Activated CD8-positive, alpha-beta T cell treated with anti-CD3 and anti-CD28 coated beads for 36 hours (primary cell): Measurements from ENCODE around the gene ZNF516. TPM values are rescaled to one million over a fixed set of nuclear protein-coding genes. Genes with fewer than 3 reads are reported as not detected.

Source experiments
- ATAC-seq: fragments of 200-7000 bp; cut with Tn5 transposase; one replicate; pipeline ENCODE4 v1.10.0; 2021; ENCODE audit warnings: mild to moderate bottlenecking, moderate library complexity
- CTCF ChIA-PET: fragments of 350-600 bp; sonication (Branson Sonifier 250); formaldehyde crosslinking; loops from one replicate; lab custom pipeline; 2021; ENCODE audit warnings: antibody characterized with exemption; lab: Charles Lee
- POLR2A ChIA-PET: fragments of 350-600 bp; sonication (Branson Sonifier 250); formaldehyde crosslinking; loops from one replicate; lab custom pipeline; 2021; ENCODE audit warnings: antibody characterized with exemption; lab: Charles Lee
- DNase-seq: peaks from one replicate; pipeline ENCODE4 v3.0.0-alpha.2; 2020
- H3K27ac Mint-ChIP-seq: one replicate; pipeline ENCODE4 v1.8.0; 2021; ENCODE audit warnings: mild to moderate bottlenecking, mixed read lengths
- H3K27me3 Mint-ChIP-seq: one replicate; pipeline ENCODE4 v1.8.0; 2021; ENCODE audit warnings: mixed read lengths
- H3K36me3 Mint-ChIP-seq: one replicate; pipeline ENCODE4 v1.8.0; 2021; ENCODE audit warnings: low read depth, mixed read lengths
- H3K4me1 Mint-ChIP-seq: one replicate; pipeline ENCODE4 v1.8.0; 2021; ENCODE audit warnings: low read depth, mixed read lengths
- H3K4me3 Mint-ChIP-seq: one replicate; pipeline ENCODE4 v1.8.0; 2021; ENCODE audit warnings: mild to moderate bottlenecking, moderate library complexity, mixed read lengths
- H3K9me3 Mint-ChIP-seq: one replicate; pipeline ENCODE4 v1.8.0; 2021; ENCODE audit warnings: mixed read lengths
- CTCF ChIP-seq: fragments of 200-600 bp; IDR thresholded peaks from one replicate; pipeline ENCODE4 v1.8.0; 2022; ENCODE audit warnings: antibody characterized with exemption, mild to moderate bottlenecking
- intact Hi-C: fragments of 100-400 bp; cut with micrococcal nuclease; formaldehyde crosslinking; loops from one replicate; pipeline ENCODE4 v1.10.0; 2022
- total RNA-seq, 2 experiments: library from RNA; stranded (reverse); gene quantifications; one replicate each; pipeline ENCODE4 v1.2.3, GENCODE V29; 2021

ZNF516 gene
- total RNA-seq, 2 experiments from 2014 or later = 7.0 to 10.5 TPM

- ChIA-PET CTCF (interaction anchor here (1.5 kb wide), 1 partner anchor 408 kb away, joined by 3 read pairs; no protein-coding TSS in a partner anchor), POLR2A (no interaction called here)
- no peak for TF ChIP-seq CTCF
- DNase-seq (no peak), ATAC-seq (no peak)
- intact Hi-C loops = no loop called here
- H3K36me3 Mint-ChIP-seq = no peaks in the 10 kb centered on the region
- H3K27me3 Mint-ChIP-seq = no peaks in the 10 kb centered on the region
- no peak overlapping the region for H3K27ac Mint-ChIP-seq
- H3K4me3 Mint-ChIP-seq = no peak overlapping the region
- peaks cover 10% of the 10 kb centered on the region for H3K4me1 Mint-ChIP-seq
- H3K9me3 Mint-ChIP-seq = no peaks in the 10 kb centered on the region
Measured at GRCh38 chr18:76394780-76395476, 100.1 kb downstream of the ZNF516 start.

GRCh38 chr18:76392349-76392748 lies 102.7 kb downstream of the ZNF516 start:
- H3K27ac Mint-ChIP-seq = no peak overlapping the region
- ATAC-seq = no peak

GRCh38 chr18:76391746-76392145 lies 103.3 kb downstream of the ZNF516 start:
- TF ChIP-seq CTCF = no peak
- H3K9me3 Mint-ChIP-seq = no peaks in the 10 kb centered on the region
- H3K27ac Mint-ChIP-seq = no peak overlapping the region
- H3K4me1 Mint-ChIP-seq = peaks cover 12% of the 10 kb centered on the region
- CTCF ChIA-PET = no interaction called here
- intact Hi-C loops = no loop called here
- POLR2A ChIA-PET = no interaction called here
- H3K36me3 Mint-ChIP-seq = peaks cover 2% of the 10 kb centered on the region
- ATAC-seq (no peak), DNase-seq (no peak)
- no peak overlapping the region for H3K4me3 Mint-ChIP-seq
- H3K27me3 Mint-ChIP-seq = peaks cover 4% of the 10 kb centered on the region

More at GRCh38 chr18:76392349-76392748, 102.7 kb downstream of the ZNF516 start:
- H3K27me3 Mint-ChIP-seq = peaks cover 1% of the 10 kb centered on the region
- peaks cover 7% of the 10 kb centered on the region for H3K4me1 Mint-ChIP-seq
- intact Hi-C loops = no loop called here
- H3K9me3 Mint-ChIP-seq = no peaks in the 10 kb centered on the region
- ChIA-PET POLR2A (no interaction called here), CTCF (no interaction called here)
- no peak for DNase-seq
- H3K4me3 Mint-ChIP-seq = no peak overlapping the region
- TF ChIP-seq CTCF = no peak
- peaks cover 2% of the 10 kb centered on the region for H3K36me3 Mint-ChIP-seq

GRCh38 chr18:76391038-76391437 lies 104.0 kb downstream of the ZNF516 start:
- ATAC-seq (no peak), DNase-seq (no peak)
- no peak for TF ChIP-seq CTCF
- H3K4me3 Mint-ChIP-seq = no peak overlapping the region
- intact Hi-C loops = no loop called here
- H3K27ac Mint-ChIP-seq = no peak overlapping the region
- POLR2A ChIA-PET = interaction anchor here (0.6 kb wide), 1 partner anchor 64 kb away, joined by 3 read pairs; no protein-coding TSS in a partner anchor
- H3K27me3 Mint-ChIP-seq = peaks cover 6% of the 10 kb centered on the region
- H3K36me3 Mint-ChIP-seq = peaks cover 2% of the 10 kb centered on the region
- CTCF ChIA-PET = no interaction called here
- H3K9me3 Mint-ChIP-seq = no peaks in the 10 kb centered on the region
- peaks cover 19% of the 10 kb centered on the region for H3K4me1 Mint-ChIP-seq

- Mint-ChIP-seq H3K9me3 (no peaks in the 10 kb centered on the region), H3K36me3 (peaks cover 2% of the 10 kb centered on the region), H3K27me3 (peaks cover 6% of the 10 kb centered on the region), H3K4me3 (no peak overlapping the region), H3K4me1 (peaks cover 22% of the 10 kb centered on the region), H3K27ac (no peak overlapping the region)
- intact Hi-C loops = no loop called here
- no peak for TF ChIP-seq CTCF
- no peak for DNase-seq
- ATAC-seq = no peak
- CTCF ChIA-PET = interaction anchor here (4.6 kb wide), 1 partner anchor 8 kb away, joined by 32 read pairs; no protein-coding TSS in a partner anchor
- POLR2A ChIA-PET = interaction anchor here (0.6 kb wide), 1 partner anchor 64 kb away, joined by 3 read pairs; no protein-coding TSS in a partner anchor
Measured at GRCh38 chr18:76390452-76391035, 104.5 kb downstream of the ZNF516 start.
